ENCODE data around the gene PORCN.
A peak's percentile ranks its signal among the peaks of the same experiment; 100 is the strongest.
"Not testable (repeated sequence)": the region's sequence is repeated elsewhere in the genome, so short reads cannot be mapped to it uniquely, and the experiment has no call there.

Gene PORCN

DNA sequence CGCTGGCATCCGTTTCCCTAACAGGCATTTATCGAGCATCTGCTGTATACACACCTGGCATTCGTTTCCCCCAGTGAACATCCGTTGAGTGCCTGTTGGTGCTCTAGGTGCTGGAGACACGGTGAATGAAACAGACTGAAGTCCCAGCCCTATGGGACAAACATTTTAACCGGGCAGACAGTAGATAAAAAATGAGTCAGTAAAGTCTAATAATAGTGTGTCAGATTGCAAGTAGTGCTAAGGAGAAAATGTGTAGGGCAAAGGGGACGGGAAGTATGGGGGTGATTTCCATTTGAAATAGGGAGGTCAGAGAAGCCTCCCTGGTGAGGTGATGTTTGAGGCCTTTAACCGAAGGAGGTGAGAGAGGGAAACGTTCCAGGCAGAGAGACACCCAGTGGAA is 7.5 kb downstream of the PORCN start:
- Histone ChIP-seq H3K79me1 (replicated peaks; ENCODE audit: low read length, poor library complexity, severe bottlenecking) (peaks cover 4% of the 10 kb centered on the region), H3K4me3 (ENCODE audit: insufficient read depth in 1 of 2, low read depth in 1 of 2, low read length in 2 of 2) (no peak overlapping the region), H4K91ac (ENCODE audit: low read length) (no peak overlapping the region), H3K36me3 (ENCODE audit: control insufficient read depth in 1 of 2, insufficient read depth in 2 of 2, low read depth in 1 of 2, low read length in 2 of 2) (peaks cover 22 to 38% of the 10 kb centered on the region in 2 experiments), H3K4me1 (ENCODE audit: control insufficient read depth, insufficient read depth, low read depth, low read length) (peaks cover 3% of the 10 kb centered on the region), H3K27ac (ENCODE audit: low read length, poor library complexity, severe bottlenecking) (no peak overlapping the region), H4K8ac (ENCODE audit: low read length) (no peak overlapping the region), H2AK5ac (ENCODE audit: low read length, severe bottlenecking) (no peak overlapping the region), H3K9me3 (ENCODE audit: control insufficient read depth, low read length) (no peaks in the 10 kb centered on the region), H3K23ac (ENCODE audit: low read length in 2 of 2) (no peak overlapping the region), H3K18ac (ENCODE audit: low read depth in 1 of 2, low read length in 2 of 2) (no peak overlapping the region), H3K27me3 (ENCODE audit: control insufficient read depth in 1 of 2, insufficient read depth in 1 of 2, low read length in 2 of 2) (no peaks in the 10 kb centered on the region), H2BK120ac (ENCODE audit: low read depth, low read length) (no peak overlapping the region), H2BK5ac (ENCODE audit: low read depth, low read length, poor library complexity, severe bottlenecking) (no peak overlapping the region), H2BK15ac (ENCODE audit: low read depth, poor library complexity, severe bottlenecking) (no peak overlapping the region), H2BK12ac (ENCODE audit: low read length in 2 of 2) (no peak overlapping the region), H3K4me2 (ENCODE audit: low read length, poor library complexity, severe bottlenecking) (no peak overlapping the region), H2AFZ (ENCODE audit: low read depth, low read length) (no peak overlapping the region), H3K9ac (ENCODE audit: low read length) (no peak overlapping the region), H3K4ac (ENCODE audit: low read depth in 1 of 2, low read length in 2 of 2) (no peak overlapping the region), H3K14ac (ENCODE audit: low read length in 2 of 2) (no peak overlapping the region)
- no peak for DNase-seq
- 91% methylated on average over 10 of the region's 10 CpGs for WGBS

DNA sequence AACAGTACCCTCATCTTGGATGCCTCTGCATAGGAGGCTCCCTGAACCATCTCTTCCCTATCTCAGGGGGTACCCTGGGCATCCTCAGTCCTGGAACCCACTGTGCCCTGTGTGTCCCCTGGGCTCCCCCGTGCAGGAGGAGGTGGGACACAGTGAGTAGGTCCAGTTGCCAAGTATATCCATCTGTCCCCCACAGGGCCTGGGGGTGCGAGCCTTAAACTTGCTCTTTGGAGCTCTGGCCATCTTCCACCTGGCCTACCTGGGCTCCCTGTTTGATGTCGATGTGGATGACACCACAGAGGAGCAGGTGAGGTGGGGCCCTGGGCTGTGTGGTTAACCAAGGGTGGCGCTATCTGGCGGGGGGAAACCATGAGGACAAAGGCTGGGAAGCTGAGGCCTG is 8.2 kb downstream of the PORCN start:
- no peak overlapping the region for H3K4me2 ChIP-seq (ENCODE audit: low read length, poor library complexity, severe bottlenecking)
- no peak overlapping the region for H2AFZ ChIP-seq (ENCODE audit: low read depth, low read length)
- peaks cover 3% of the 10 kb centered on the region for H3K4me1 ChIP-seq (ENCODE audit: control insufficient read depth, insufficient read depth, low read depth, low read length)
- H3K27me3 ChIP-seq (ENCODE audit: control insufficient read depth in 1 of 2, insufficient read depth in 1 of 2, low read length in 2 of 2), result no peaks in the 10 kb centered on the region
- no peaks in the 10 kb centered on the region for H3K9me3 ChIP-seq (ENCODE audit: control insufficient read depth, low read length)
- H2BK120ac ChIP-seq (ENCODE audit: low read depth, low read length), result no peak overlapping the region
- WGBS, result 83% methylated on average over 5 of the region's 5 CpGs
- H3K27ac ChIP-seq (ENCODE audit: low read length, poor library complexity, severe bottlenecking), result no peak overlapping the region
- H2BK15ac ChIP-seq (ENCODE audit: low read depth, poor library complexity, severe bottlenecking), result no peak overlapping the region
- no peak overlapping the region for H3K14ac ChIP-seq (ENCODE audit: low read length in 2 of 2)
- no peak overlapping the region for H3K4me3 ChIP-seq (ENCODE audit: insufficient read depth in 1 of 2, low read depth in 1 of 2, low read length in 2 of 2)
- H2BK12ac ChIP-seq (ENCODE audit: low read length in 2 of 2), result no peak overlapping the region
- H2AK5ac ChIP-seq (ENCODE audit: low read length, severe bottlenecking), result no peak overlapping the region
- H3K23ac ChIP-seq (ENCODE audit: low read length in 2 of 2), result no peak overlapping the region
- no peak overlapping the region for H2BK5ac ChIP-seq (ENCODE audit: low read depth, low read length, poor library complexity, severe bottlenecking)
- peaks cover 22 to 36% of the 10 kb centered on the region in 2 experiments for H3K36me3 ChIP-seq (ENCODE audit: control insufficient read depth in 1 of 2, insufficient read depth in 2 of 2, low read depth in 1 of 2, low read length in 2 of 2)
- H4K8ac ChIP-seq (ENCODE audit: low read length), result no peak overlapping the region
- H3K9ac ChIP-seq (ENCODE audit: low read length), result no peak overlapping the region
- H3K4ac ChIP-seq (ENCODE audit: low read depth in 1 of 2, low read length in 2 of 2), result no peak overlapping the region
- no peak overlapping the region for H3K18ac ChIP-seq (ENCODE audit: low read depth in 1 of 2, low read length in 2 of 2)
- H3K79me1 ChIP-seq (replicated peaks; ENCODE audit: low read length, poor library complexity, severe bottlenecking), result peaks cover 4% of the 10 kb centered on the region
- no peak for DNase-seq
- no peak overlapping the region for H4K91ac ChIP-seq (ENCODE audit: low read length)

DNA sequence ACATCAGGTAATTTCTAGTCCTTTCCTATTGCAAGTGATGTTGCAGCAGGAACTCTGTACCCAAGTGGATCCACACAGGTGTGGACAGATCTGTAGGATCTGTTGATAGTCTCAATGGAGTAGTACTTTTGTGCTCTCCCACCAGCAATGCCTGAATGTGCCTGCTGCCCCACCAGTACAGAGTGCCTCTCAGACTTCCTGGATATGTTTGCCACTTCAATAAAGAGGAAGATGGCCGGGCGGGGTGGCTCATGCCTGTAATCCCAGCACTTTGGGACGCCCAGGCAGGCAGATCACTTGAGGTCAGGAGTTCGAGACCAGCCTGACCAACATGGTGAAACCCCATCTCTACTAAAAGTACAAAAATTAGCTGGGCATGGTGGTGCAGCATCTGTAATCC is 10.7 kb downstream of the PORCN start:
- not testable (repeated sequence) for H3K9ac ChIP-seq (ENCODE audit: low read length); H3K27ac ChIP-seq (ENCODE audit: low read length, poor library complexity, severe bottlenecking); H3K4me2 ChIP-seq (ENCODE audit: low read length, poor library complexity, severe bottlenecking); H2BK5ac ChIP-seq (ENCODE audit: low read depth, low read length, poor library complexity, severe bottlenecking); H3K9me3 ChIP-seq (ENCODE audit: control insufficient read depth, low read length); H2BK15ac ChIP-seq (ENCODE audit: low read depth, poor library complexity, severe bottlenecking); H3K23ac ChIP-seq (ENCODE audit: low read length in 2 of 2); DNase-seq; H2AFZ ChIP-seq (ENCODE audit: low read depth, low read length); H4K91ac ChIP-seq (ENCODE audit: low read length); H2BK12ac ChIP-seq (ENCODE audit: low read length in 2 of 2); H3K27me3 ChIP-seq (ENCODE audit: control insufficient read depth in 1 of 2, insufficient read depth in 1 of 2, low read length in 2 of 2); H3K4ac ChIP-seq (ENCODE audit: low read depth in 1 of 2, low read length in 2 of 2); H3K4me3 ChIP-seq (ENCODE audit: insufficient read depth in 1 of 2, low read depth in 1 of 2, low read length in 2 of 2); H3K4me1 ChIP-seq (ENCODE audit: control insufficient read depth, insufficient read depth, low read depth, low read length); H4K8ac ChIP-seq (ENCODE audit: low read length); H2BK120ac ChIP-seq (ENCODE audit: low read depth, low read length); H3K18ac ChIP-seq (ENCODE audit: low read depth in 1 of 2, low read length in 2 of 2); H3K14ac ChIP-seq (ENCODE audit: low read length in 2 of 2); H3K79me1 ChIP-seq (replicated peaks; ENCODE audit: low read length, poor library complexity, severe bottlenecking); H2AK5ac ChIP-seq (ENCODE audit: low read length, severe bottlenecking)
- H3K36me3 ChIP-seq (ENCODE audit: control insufficient read depth in 1 of 2, insufficient read depth in 2 of 2, low read depth in 1 of 2, low read length in 2 of 2), result peaks cover 17 to 25% of the 10 kb centered on the region in 2 experiments
- 90% methylated on average over 3 of the region's 4 CpGs for WGBS

DNA sequence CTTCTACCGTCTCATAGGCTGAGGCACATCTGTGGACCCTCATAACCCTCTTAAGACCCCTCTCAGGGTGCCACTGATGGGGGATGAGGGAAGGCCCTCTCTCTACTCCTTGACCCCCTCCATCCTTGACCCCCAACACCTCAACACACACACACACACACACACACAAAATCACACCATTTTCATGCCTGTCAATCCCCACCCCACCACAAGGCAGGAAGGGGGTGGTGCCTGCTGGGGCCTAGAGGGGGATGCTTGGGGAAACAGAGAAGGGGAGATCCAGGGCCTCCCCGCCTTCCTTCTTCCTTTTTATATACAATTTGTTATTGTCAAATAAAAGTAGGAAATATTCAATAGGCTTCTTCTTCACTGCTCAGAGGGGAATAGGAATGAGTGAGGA is 11.7 kb downstream of the PORCN start:
- H2BK5ac ChIP-seq (ENCODE audit: low read depth, low read length, poor library complexity, severe bottlenecking), result no peak overlapping the region
- peaks cover 4% of the 10 kb centered on the region for H3K79me1 ChIP-seq (replicated peaks; ENCODE audit: low read length, poor library complexity, severe bottlenecking)
- no CpG with 5 or more reads among the region's 2 CpGs for WGBS
- no peak overlapping the region for H2BK120ac ChIP-seq (ENCODE audit: low read depth, low read length)
- H3K27ac ChIP-seq (ENCODE audit: low read length, poor library complexity, severe bottlenecking), result no peak overlapping the region
- no peak overlapping the region for H3K4me2 ChIP-seq (ENCODE audit: low read length, poor library complexity, severe bottlenecking)
- H3K4me1 ChIP-seq (ENCODE audit: control insufficient read depth, insufficient read depth, low read depth, low read length), result peaks cover 2% of the 10 kb centered on the region
- no peak overlapping the region for H4K91ac ChIP-seq (ENCODE audit: low read length)
- peaks cover 12 to 18% of the 10 kb centered on the region in 2 experiments for H3K36me3 ChIP-seq (ENCODE audit: control insufficient read depth in 1 of 2, insufficient read depth in 2 of 2, low read depth in 1 of 2, low read length in 2 of 2)
- H2BK15ac ChIP-seq (ENCODE audit: low read depth, poor library complexity, severe bottlenecking), result no peak overlapping the region
- no peak overlapping the region for H3K18ac ChIP-seq (ENCODE audit: low read depth in 1 of 2, low read length in 2 of 2)
- no peak overlapping the region for H4K8ac ChIP-seq (ENCODE audit: low read length)
- H3K23ac ChIP-seq (ENCODE audit: low read length in 2 of 2), result no peak overlapping the region
- no peaks in the 10 kb centered on the region for H3K27me3 ChIP-seq (ENCODE audit: control insufficient read depth in 1 of 2, insufficient read depth in 1 of 2, low read length in 2 of 2)
- H3K14ac ChIP-seq (ENCODE audit: low read length in 2 of 2), result no peak overlapping the region
- H2AK5ac ChIP-seq (ENCODE audit: low read length, severe bottlenecking), result no peak overlapping the region
- no peak for DNase-seq
- peak overlapping the region in 1 of 2 experiments; percentile 58 for H3K4ac ChIP-seq (ENCODE audit: low read depth in 1 of 2, low read length in 2 of 2)
- no peak overlapping the region for H3K9ac ChIP-seq (ENCODE audit: low read length)
- no peak overlapping the region for H2BK12ac ChIP-seq (ENCODE audit: low read length in 2 of 2)
- H3K4me3 ChIP-seq (ENCODE audit: insufficient read depth in 1 of 2, low read depth in 1 of 2, low read length in 2 of 2), result no peak overlapping the region
- no peaks in the 10 kb centered on the region for H3K9me3 ChIP-seq (ENCODE audit: control insufficient read depth, low read length)
- H2AFZ ChIP-seq (ENCODE audit: low read depth, low read length), result no peak overlapping the region
